ENCODE data around the gene SSH3.
"Not testable (repeated sequence)": the region's sequence is repeated elsewhere in the genome, so short reads cannot be mapped to it uniquely, and the experiment has no call there.

Gene SSH3

DNA sequence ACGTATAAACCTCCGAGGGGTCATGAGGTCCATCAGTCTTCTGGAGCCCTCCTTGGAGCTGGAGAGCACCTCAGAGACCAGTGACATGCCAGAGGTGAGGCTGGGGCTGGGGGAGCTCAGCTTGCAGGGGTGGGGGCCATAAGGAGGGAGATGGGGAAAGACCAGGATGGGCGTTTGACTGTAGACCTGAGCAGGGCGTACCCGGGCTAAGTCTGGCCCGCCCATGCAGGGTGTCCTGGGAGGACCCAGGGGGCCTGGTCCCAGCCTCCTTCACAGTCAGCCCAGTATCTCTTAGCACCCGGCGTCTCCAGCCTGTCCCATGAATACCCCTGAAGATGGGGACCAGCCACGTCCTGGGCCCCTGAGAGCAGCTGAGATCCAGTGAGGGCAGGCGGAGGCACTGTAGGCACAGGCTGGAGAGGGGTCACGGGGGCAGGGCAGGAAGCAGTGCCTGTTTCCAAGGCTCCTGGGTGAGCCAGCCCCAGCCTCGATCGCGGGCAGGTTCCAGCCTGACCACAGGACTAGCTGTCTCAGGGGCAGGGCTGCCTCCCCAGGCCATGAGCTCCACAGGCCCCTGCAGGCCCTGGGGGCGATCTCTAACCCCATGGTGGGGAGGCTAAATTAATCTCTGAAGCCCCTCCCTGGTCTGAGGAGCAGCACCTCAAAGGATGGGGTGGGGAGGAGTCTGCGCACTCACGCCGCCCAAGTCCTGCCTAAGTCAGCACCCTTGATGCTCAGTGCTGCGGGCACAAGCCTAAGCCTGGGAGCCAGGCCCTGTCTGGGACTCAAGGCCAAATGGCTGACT lies 7.1 kb downstream of the SSH3 start:
- no peak for DNase-seq (ENCODE audit: low read depth in 2 of 2)

DNA sequence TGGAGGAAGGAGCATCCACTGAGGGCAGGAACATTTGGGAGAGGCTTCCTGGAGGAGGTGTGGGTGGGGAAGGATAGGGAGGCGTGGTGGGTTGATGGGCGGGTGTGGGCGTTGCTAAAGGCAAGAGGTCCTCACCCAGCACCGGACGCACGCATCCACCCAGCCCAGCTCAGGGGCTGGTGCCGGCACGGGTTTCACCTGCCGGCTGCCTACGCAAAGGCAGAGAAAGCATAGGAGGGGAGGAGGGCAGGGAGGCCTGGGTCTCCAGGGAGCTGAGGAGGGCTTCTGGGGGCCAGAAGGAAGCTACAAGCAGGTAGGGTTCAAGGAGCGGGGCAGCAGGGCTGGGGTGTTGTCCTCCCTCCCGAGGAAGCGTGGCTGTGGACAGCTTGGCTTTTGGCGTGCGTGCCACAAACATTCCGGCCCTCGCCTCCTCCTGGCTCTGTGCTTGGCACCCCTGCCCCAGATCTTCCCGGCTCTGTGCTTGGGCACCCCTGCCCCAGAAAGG lies 7.8 kb downstream of the SSH3 start:
- no peak for DNase-seq (ENCODE audit: low read depth in 2 of 2)

DNA sequence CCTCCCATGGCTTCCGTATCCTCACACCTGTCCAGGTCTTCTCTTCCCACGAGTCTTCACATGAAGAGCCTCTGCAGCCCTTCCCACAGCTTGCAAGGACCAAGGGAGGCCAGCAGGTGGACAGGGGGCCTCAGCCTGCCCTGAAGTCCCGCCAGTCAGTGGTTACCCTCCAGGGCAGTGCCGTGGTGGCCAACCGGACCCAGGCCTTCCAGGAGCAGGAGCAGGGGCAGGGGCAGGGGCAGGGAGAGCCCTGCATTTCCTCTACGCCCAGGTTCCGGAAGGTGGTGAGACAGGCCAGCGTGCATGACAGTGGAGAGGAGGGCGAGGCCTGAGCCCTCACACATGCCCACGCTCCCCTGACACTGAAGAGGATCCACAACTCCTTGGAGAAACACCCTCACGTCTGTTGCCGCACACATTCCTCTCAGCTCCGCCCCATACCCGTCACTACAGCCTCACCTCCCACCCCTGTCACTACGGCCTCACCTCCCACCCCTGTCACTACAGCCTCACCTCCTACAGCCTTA lies 8.3 kb downstream of the SSH3 start:
- DNase-seq (ENCODE audit: low read depth in 2 of 2), result no peak

DNA sequence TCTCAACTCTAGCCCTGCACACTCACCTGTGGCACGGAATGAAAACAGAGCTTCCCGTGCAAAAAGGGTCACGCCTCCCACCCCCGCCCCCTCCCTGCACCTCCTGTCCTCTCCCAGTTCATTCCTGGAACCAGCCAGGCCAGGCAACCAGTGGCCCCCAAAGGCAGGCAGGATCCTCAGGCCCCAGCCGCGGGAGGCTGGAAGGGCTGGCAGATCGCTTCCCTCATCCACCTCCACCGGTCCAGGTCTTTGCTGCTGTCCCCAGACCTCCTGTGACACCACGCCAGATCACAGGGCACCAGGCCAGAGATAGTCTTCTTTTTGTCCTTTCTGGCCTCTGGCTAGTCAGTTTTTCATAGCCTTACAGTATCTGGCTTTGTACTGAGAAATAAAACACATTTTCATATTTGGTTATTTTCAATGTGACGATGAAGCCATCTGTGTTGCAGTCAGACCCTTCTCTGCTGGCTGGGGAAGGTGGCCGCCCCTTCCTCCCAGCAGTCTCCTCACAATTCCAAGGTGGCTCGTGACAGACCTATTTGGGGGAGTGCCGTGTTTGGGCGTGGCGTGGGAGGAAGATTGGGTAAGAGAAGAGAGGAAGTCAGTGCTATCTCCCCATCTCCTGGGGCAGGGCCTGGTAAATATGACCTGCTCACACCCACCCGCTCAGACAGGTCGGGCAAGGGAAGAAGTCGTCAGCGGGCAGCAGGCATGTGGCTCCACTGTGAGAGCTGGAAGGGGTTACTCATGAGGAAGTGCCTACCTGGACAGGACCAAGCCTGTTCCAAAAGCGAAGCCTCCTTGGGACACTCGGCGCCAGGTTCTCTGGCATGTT lies 9.1 kb downstream of the SSH3 start:
- no peak for DNase-seq (ENCODE audit: low read depth in 2 of 2)

GRCh38 chr11:67313125-67313890 lies 10.0 kb downstream of the SSH3 start:
- DNase-seq (ENCODE audit: low read depth in 2 of 2), result no peak

DNA sequence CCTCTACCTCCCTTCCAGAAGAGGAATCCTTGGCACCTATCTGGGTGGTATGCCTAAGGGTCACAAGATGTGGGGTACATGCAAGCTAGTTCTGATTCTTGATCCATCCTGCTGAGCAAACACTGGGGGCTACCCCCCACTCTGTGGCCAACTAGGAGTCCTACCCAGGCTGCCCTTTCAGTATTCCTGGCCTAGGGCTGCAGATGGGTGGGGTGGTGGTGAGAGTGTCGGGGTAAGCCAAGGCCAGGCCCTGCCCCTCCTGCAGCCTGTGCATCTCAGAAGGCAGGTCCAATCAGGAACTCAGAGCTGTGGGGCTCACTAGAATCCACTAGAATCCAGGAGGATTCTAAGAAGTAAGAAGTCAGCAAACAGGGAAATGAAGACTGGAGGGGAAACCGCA lies 10.9 kb downstream of the SSH3 start:
- no peak for DNase-seq (ENCODE audit: low read depth in 2 of 2)

GRCh38 chr11:67315325-67315909 lies 12.1 kb downstream of the SSH3 start:
- DNase-seq (ENCODE audit: low read depth in 2 of 2), result no peak

DNA sequence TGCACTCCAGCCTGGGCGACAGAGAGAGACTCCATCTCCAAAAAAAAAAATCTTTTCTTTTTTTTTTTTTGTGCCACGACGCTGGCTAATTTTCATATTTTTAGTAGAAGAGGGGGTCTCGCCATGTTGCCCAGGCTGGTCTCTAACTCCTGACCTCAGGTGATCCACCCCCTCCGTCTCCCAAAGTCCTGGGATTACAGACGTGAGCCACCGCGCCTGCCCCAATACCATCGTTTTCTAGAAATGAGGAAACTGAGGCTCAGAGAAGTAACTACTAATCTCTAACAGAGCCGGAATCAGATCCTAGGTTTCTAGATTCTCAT lies 13.5 kb downstream of the SSH3 start:
- DNase-seq (ENCODE audit: low read depth in 2 of 2), result no peak

DNA sequence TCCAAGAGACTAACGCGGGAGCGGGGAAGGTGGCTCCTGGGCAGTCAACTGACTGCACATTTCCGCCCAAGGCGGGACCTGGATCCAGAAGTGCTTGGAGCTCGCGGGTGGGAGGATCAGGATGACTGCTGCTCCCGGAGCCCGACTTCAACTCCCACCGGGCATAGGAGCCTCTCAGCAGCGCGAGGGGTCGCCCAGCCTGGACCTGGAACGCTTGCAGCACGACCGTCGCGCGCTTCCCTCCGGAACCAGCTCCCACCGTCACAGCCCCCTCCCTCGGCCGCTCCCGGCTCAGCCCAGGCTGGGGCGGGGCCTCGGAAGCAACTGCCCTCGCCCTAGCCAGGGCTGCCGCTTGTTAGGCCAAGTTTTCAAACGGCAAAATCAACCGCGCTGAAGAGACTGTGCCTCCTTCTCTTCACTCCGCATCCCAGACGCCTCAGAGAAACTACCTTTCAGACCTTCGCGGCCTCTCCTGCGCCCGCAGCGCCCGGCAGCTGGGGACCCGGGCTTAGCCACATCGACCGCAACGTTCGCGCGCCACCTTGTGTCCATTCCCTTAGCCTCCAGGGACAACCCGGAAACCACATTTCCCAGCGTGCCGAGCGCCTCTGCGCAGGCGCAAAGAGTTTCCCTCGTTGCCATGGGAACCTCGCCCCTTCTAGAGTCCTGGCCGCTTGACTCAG lies 14.0 kb downstream of the SSH3 start:
- DNase-seq (ENCODE audit: low read depth in 2 of 2), result peak; percentile 98

GRCh38 chr11:67317888-67318555 lies 14.7 kb downstream of the SSH3 start:
- no peak for DNase-seq (ENCODE audit: low read depth in 2 of 2)

DNA sequence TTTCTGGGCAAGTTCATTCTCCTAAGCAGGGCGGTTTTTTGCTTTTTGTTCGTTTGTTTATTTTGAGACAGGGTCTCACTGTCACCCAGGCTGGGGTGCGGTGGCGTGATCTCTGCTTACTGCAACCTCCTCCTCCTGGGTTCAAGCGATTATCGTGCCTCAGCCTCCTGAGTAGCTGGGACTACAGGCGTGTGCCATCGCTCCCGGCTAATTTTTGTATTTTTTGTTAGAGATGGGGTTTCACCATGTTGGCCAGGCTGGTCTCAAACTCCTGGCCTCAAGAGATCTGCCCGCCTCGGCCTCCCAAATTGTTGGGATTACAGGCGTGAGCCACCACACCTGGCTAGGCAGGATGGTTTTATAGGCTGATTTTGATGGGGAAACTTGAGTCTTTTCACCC lies 15.5 kb downstream of the SSH3 start:
- DNase-seq (ENCODE audit: low read depth in 2 of 2), result not testable (repeated sequence)

GRCh38 chr11:67320011-67320410 lies 16.7 kb downstream of the SSH3 start:
- DNase-seq (ENCODE audit: low read depth in 2 of 2), result no peak

GRCh38 chr11:67320691-67321090 lies 17.4 kb downstream of the SSH3 start:
- no peak for DNase-seq (ENCODE audit: low read depth in 2 of 2)

- no peak for DNase-seq (ENCODE audit: low read depth in 2 of 2)
Observed at GRCh38 chr11:67321313-67321871, 18.1 kb downstream of the SSH3 start.

GRCh38 chr11:67322049-67322448 lies 18.7 kb downstream of the SSH3 start:
- DNase-seq (ENCODE audit: low read depth in 2 of 2), result no peak

DNA sequence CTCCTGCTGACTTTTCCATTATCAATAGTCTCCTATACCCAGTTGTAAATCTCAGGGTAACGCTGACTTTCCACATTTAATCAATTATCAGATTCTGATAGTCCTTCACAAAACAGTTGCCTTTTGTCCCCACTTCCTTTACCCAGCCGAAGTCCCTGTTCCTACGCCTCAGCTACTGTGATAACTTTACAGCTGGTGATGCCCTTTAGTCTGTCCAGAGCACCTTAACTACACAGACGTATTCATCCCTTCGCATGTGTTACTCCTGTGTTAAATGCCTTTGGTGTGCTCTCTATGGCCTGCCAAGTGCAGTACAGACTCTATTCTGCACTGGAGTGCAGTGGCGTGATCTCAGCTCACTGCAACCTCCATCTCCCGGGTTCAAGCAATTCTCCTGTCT lies 20.2 kb downstream of the SSH3 start:
- DNase-seq (ENCODE audit: low read depth in 2 of 2), result no peak

DNA sequence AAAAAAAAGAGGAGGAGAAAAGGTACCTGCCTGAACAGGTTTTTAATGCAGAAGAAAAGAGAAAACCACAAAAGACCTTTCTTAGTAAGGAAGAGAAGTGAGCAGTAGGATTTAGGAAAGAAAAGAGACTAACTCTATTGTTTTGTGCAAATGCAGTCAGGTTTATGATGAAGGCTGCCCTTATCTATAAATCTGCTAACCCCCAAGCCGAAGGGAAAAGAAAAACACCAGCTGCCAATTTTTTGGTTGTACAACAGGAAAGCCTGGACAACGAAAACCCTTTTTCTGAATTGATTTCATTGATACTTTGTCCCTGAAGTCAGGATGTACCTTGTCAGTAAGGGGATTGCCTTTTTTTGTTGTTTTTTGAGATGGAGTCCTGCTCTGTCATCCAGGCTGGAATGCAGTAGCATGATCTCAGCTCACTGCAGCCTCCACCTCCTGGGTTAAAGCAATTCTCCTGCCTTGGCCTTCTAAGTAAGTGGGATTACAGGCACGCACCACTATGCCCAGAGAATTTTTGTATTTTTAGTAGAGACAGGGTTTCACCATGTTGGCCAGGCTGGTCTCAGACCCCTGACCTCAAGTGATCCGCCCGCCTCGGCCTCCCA lies 28.9 kb downstream of the SSH3 start:
- DNase-seq (ENCODE audit: low read depth in 2 of 2), result no peak

GRCh38 chr11:67337257-67337656 lies 33.9 kb downstream of the SSH3 start:
- no peak for DNase-seq (ENCODE audit: low read depth in 2 of 2)

GRCh38 chr11:67344264-67344663 lies 40.9 kb downstream of the SSH3 start:
- DNase-seq (ENCODE audit: low read depth in 2 of 2), result no peak

Measured in stimulated activated CD4-positive, alpha-beta T cell treated with anti-CD3 and anti-CD28 coated beads, Interleukin-12 subunit alpha, Interleukin-12 subunit beta, amount 100 ng/mL, for 24 hours (primary cell).